ENCODE measurements around the gene CALN1.

Gene CALN1

DNA sequence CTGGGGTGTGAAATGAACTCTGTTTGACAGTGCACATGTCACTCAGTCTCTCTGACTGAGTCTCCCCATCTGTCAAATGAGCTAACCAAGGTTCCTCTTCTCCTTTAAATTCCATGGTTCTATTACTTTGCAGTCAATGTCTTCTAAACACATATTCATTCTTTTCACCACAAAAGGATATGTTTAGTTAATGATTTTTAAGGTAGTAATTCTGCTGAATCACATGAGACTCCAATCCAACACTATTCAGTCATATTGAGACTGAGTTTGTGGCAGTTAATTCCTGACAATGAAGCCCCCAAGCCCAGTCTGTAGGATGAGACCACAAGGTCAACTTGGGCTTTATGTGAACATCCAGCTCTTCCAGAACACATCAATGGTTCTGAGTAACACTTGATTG, 85.3 kb downstream of the CALN1 start:
- no peak for DNase-seq (ENCODE audit: low read depth in 2 of 3, low spot score in 1 of 3)

DNA sequence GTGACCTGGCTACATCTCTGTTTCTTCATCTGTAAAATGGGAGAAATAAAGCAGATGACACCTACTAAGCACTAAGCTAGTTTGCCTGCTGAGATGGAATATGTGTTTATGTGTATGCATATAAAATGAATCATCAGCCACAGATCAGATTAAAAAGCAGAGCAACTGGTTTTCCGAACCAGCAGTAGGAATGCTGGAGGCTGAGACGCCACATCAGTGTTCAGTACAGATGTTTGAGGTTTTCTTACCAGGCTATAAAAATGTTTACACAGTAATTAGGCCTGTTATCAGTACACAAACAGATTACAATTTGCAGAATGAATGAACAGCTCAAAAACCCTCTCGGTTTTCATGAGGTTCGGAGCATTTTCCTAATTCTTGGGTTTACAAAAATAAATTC, 85.8 kb downstream of the CALN1 start:
- DNase-seq (ENCODE audit: low read depth in 2 of 3, low spot score in 1 of 3) = no peak

DNA sequence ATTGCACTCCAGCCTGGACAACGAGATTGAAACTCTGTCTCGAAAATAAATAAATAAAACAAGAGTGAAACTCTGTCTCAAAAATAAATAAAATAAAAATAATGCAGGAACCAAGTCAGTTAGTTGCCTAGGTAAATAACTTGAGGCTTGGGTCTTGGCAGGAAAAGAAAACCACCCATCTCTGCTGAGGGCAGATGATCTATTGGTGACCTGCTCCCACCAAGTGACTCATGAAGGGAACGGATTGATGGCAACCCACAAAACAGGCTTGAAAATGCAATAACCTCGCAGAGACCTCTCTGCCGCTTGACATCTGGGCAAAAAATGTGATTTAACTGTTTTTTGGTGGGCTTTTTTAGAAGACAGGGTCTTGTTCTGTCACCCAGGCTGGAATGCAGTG, 86.6 kb downstream of the CALN1 start:
- DNase-seq (ENCODE audit: low read depth in 2 of 3, low spot score in 1 of 3) = no peak

DNA sequence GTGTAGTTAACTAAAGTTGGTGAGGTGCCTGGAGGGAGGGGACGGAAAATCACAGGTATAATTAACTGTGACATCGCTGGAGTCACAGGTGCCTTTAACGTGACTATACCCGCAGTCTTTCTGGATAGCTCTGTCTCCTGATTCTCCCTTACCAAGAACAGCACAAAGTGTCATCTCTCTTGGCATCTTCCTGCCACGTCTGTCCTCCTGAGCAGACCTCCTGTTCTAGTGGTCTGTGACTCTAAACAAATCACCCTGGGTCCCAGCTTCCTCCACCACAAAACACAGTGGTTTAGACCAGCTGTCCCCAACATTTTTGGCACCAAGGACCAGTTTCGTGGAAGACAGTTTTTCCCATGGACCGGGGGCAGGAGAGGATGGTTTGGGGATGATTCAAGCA, 90.5 kb downstream of the CALN1 start:
- no peak for DNase-seq (ENCODE audit: low read depth in 2 of 3, low spot score in 1 of 3)

DNA sequence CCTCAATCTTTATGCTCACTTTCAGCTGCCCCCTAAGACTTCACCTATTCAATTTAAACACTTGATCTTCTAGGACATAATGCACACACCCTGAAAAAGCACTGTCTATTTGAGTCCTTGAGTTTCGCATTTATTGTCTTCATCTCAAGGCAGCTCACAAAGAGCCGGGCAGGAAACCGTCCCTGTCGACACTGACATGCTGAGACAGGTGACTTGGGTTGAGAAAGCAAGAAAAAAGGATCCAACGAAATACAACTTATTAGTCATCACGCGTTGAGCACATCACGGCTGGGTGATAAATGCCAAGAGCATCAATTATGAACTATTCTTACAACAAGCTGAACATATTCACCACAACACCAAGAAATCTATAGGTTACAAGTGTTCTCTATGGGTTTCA, 91.1 kb downstream of the CALN1 start:
- DNase-seq (ENCODE audit: low read depth in 2 of 3, low spot score in 1 of 3) = no peak

DNA sequence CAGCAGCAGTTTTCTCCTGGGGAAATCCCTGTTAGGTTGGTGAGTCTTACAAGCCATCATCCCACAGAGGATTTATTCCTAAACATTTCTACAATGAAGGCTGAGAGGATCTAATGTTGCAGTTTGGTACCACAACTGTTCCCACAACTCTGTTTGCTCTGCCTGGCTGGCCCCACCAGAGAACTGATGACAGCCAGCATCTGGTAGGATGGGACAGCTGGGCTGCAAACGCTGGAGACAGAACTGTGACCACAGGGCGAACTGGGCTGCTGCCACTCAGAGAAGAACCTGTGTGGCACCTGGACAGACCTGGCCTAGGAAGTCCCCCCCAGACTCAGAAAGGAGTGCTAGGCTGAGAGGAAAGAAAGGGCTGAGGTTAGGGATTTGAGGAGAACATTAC, 94.8 kb downstream of the CALN1 start:
- DNase-seq (ENCODE audit: low read depth in 2 of 3, low spot score in 1 of 3) = no peak

DNA sequence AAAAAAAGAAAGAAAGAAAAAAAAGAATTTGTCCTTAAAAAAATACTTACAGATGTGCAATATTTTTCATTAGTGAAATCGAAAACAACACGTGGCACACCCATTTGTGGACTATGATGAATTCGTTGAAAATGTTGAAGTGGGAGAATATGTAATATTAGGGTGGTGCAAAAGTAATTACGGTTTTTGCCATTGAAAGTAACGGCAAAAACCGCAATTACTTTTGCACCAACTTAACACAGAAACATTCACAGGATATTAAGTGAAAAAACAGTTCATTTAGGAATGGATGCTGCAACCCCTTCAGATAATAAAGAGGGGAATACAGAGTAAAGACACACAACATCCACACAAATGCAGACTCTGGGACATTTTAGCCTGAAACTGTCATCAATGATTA, 96.0 kb downstream of the CALN1 start:
- DNase-seq (ENCODE audit: low read depth in 2 of 3, low spot score in 1 of 3) = no peak

DNA sequence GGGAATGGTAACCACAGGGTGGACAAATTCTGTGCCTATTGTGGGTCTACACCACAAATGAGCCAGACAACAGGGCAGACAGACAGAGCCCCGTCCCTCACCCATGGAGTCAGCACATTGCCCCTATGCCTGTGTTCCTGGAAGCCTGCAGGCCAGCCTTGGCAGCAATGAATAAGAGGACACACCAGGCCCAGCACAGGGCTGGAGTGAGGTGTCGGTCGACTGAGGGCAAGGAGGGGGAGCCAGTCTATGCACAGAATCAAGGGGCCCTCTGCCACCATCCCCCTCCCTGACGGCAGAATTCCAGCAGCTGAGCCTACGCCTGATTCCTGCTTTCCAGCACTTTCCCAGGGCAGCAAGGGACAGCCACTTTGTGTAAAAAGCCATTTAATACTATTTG, 98.2 kb downstream of the CALN1 start:
- DNase-seq (ENCODE audit: low read depth in 2 of 3, low spot score in 1 of 3) = no peak

DNA sequence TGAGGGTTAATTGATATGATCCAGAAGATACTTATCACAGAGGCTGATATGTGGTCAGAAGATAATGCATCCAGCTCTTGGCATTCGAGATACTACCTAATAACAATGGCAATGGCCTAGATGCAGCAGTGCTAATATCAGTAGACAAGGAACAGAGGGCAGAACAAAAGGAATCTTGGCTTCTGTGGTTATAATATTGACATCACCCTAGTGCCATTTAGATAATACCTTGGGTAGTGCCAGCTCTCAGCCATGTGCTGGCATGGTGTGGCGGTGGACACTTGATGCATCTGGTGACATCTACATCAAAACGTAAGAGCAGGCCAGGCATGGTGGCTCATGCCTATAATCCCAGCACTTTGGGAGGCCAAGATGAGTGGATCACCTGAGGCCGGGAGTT, 101.8 kb downstream of the CALN1 start:
- DNase-seq (ENCODE audit: low read depth in 2 of 3, low spot score in 1 of 3) = no peak

DNA sequence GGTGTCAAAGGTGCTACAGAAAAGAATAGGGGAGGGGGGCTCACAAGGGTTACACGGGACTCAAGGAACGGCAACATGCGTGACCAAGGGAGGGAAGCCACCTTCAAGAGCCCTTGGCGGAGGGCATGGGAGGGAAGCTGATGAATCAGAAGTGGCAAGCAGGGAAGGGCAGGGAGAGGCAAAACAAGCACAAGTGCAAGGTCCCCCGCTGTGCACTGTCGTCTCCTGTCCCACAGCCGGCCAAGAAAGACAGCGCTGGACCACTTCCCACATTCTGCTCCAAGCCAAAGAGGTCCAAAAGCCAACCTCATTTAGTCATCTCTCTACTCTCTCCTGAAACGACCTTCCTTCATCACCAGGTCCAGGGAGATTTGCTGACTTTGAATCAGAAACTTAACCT, 102.7 kb downstream of the CALN1 start:
- DNase-seq (ENCODE audit: low read depth in 2 of 3, low spot score in 1 of 3) = no peak

DNA sequence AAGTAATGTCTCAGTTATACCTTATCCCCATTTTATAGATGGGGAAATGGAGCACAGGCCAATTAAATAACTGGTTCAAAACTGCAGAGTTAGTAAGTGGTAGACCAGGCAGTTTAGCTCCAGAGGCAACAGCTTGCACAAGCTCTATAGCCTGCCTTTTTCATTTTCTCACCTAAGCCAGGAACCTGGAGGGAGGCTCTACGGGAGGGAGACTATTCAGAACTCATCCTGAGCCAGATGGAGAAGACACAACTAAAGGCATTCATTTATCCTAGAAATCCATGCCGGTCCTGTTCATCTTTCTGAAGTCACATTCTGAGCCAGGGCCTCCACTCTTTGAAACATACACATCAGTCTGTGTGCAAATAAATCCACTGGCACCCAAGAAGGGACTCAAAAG, 103.2 kb downstream of the CALN1 start:
- DNase-seq (ENCODE audit: low read depth in 2 of 3, low spot score in 1 of 3) = no peak

DNA sequence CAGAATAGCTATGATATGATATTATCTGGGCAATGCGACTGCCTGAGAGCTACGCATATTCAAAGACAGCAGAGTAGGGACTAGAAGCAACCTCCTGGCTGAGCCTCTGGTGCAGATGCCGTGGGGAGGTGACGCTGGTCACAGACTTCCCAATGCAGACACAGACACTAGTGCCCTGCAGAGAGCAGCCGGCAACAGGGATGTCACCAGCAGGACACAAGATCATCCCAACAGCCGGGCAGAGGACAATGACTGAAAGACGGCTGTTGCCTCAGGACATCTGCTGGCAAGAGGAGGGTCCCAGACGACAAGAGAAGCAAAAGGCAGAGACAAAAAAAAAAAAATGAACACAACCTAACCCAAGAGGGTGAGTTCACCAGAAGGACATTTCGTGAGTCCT, 104.6 kb downstream of the CALN1 start:
- no peak for DNase-seq (ENCODE audit: low read depth in 2 of 3, low spot score in 1 of 3)

DNA sequence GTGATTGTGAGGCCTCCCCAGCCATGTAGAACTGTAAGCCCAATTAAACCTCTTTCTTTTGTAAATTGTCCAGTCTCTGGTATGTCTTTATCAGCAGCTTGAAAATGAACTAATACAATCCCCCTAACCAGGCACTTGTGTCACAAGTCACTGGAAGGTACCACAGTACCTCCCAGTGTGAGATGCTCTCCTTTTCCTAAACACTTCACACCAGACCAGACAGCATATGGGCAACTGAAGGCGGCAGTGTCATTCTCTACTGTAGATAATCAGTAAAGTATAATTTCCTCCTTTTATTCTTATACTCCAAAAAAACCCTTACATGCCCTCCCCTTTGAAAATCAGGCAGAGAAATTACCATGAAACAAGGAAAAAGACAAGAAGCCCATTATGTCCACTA, 113.2 kb downstream of the CALN1 start:
- no peak for DNase-seq (ENCODE audit: low read depth in 2 of 3, low spot score in 1 of 3)

DNA sequence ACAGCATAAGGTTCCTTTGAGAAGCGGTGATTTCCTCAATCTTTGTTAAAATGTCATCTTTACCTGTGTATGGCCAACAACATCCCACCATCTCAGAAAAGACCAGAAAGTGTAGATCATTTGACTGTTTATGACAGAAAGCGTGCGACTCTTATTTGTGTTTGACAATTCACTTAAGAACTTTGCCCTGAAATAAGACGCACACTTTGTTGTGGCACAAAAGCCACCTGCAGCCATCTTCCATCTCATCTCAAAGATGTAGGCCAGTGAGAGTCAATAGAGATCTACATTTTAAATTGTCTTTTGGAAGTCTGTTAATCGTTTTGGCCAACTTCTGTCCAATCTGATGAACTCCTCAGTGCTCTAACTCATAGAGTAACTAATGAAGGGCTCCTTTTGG, 114.0 kb downstream of the CALN1 start:
- DNase-seq (ENCODE audit: low read depth in 2 of 3, low spot score in 1 of 3) = no peak

DNA sequence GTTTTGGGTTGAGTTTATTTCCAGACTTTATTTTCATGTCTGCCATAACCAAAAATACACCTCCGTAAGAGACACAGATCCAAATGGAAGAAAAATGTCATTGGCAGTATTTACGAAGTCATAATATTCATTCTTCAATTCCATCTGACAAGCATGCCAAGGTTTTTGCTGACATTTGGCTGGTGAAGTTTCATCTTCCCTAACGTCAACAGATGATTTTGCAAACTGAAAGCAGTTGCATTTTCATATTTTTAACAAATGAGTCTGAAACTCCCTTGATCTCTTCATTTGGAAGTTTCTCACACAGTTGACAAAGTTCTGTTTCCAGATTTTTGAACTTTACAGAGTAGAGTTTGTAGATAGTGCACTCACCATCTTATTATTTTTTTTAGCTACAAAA, 114.5 kb downstream of the CALN1 start:
- no peak for DNase-seq (ENCODE audit: low read depth in 2 of 3, low spot score in 1 of 3)

DNA sequence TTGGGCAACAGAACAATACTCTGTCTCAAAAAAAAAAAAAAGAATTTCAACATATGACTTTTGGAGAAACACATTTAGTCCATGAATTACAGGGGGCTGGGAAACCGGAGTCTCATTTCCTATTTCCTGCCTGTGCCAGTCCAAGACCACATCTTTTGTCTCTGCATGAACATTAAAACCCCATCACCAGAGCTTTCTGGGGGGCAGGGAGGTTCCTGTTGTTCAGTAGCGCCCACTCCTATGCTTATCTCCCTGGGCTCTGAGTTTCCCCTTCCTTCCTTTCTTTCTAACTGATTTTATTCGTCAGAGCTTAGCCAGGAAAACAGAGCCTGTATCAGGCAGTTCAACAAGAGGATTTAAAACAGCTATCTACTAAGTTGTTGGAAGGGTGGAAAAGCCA, 119.3 kb downstream of the CALN1 start:
- no peak for DNase-seq (ENCODE audit: low read depth in 2 of 3, low spot score in 1 of 3)

DNA sequence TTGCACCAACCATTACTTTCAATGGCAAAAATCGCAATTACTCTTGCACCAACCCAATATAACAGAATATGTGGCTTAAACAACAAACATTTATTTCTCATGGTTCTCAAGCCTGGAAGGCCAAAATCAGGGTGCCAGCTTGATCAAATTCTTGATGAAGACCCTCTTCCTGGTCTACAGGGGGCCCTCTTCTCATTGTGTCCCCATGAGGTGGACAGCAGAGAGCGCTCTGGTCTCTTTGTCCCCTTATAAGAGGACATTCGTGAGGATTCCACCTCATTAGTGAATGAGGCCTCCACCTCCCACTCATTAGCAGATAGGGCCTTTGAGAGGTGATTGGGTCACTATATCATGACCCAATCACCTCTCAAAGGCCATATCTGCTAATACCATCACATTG, 120.0 kb downstream of the CALN1 start:
- DNase-seq (ENCODE audit: low read depth in 2 of 3, low spot score in 1 of 3) = no peak

DNA sequence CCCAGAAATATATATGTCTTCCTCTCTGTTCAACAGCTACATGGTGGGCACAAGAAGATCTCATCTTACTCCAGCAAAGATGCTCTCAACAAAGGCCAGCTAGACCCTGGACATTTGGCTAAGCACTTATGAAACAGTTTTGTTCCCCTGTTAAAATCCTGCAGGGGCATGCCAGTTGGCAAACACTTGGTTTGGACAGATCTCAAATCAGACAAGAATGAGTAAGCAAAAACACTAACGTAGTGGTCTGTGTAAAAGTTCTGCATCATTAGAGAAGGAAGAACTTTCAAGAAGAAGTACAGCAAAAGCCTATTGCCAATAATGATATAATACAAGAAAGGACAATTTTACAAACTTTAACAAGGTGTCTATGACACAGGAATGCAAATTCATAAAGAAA, 125.6 kb downstream of the CALN1 start:
- no peak for DNase-seq (ENCODE audit: low read depth in 2 of 3, low spot score in 1 of 3)

DNA sequence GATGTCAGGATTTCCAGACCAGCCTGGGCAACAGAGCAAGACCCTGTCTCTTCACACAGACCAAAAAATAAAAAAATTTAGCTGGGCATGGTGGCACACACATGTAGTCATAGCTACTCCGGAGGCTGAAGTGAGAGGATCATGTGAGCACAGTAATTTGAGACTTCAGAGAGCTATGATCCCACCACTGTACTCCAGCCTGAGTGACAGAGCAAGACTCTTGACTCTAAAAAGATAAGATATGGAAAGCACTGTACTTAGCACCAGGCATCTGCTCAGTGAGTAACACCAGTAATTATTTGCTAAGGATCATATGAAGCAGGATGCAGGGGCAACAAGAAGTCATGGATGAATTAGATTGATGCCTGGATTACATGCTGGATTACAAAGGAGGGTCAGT, 128.8 kb downstream of the CALN1 start:
- no peak for DNase-seq (ENCODE audit: low read depth in 2 of 3, low spot score in 1 of 3)

DNA sequence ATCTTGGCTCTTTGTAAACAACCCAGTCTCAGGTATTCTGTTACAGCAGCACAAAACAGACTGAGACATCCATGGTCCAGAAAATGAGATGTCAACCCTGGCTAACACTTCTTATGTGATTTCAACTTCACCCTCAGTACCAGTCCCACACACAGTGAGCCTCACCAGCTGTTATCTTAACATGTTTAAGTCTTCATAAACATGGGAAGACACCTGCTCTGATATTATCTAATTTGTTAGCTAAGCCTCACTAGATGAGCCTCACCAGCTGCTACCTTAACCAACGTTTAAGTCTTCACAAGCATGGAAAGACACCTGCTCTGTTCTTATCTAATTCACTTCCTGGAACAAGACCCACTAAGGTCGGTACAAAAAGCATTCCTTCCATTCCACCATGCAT, 130.8 kb downstream of the CALN1 start:
- no peak for DNase-seq (ENCODE audit: low read depth in 2 of 3, low spot score in 1 of 3)

DNA sequence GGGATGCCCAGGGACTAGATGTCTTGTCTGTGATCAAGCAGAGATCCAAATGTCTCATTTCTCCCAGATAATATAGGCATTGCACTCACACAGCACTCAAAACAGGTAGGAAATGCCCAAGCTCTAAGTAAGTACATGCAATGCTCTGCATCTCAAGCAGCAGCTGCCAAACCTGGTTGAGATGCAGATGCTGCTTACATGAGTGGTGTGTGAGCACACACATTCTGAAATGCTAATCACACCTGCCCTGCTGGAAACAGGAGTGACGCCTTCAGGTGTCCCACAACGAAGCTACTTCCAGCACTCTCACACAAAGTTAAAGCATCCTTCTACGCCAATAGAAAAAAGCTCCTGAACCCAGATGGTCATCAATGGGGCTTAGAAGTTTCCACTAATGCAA, 132.9 kb downstream of the CALN1 start:
- DNase-seq (ENCODE audit: low read depth in 2 of 3, low spot score in 1 of 3) = no peak

DNA sequence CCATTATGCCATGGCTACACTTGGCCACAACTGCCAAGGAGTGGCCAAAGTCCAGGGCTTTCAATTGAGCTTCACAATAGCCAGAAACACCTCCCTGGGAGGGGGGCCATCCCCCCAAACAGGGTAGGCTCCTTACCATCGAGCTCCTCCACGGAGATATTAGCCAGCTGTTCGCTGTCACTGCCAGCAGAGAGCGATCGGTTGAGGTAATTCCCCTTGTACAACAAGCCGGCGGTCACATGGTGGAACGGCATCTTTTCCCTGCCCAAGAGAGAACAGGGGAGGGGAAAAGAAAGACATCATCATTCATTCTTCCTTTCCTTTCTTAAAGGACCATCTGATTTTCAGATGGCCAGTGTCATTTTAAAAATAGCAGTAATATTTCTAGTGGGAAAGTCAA, 133.6 kb downstream of the CALN1 start:
- no peak for DNase-seq (ENCODE audit: low read depth in 2 of 3, low spot score in 1 of 3)

DNA sequence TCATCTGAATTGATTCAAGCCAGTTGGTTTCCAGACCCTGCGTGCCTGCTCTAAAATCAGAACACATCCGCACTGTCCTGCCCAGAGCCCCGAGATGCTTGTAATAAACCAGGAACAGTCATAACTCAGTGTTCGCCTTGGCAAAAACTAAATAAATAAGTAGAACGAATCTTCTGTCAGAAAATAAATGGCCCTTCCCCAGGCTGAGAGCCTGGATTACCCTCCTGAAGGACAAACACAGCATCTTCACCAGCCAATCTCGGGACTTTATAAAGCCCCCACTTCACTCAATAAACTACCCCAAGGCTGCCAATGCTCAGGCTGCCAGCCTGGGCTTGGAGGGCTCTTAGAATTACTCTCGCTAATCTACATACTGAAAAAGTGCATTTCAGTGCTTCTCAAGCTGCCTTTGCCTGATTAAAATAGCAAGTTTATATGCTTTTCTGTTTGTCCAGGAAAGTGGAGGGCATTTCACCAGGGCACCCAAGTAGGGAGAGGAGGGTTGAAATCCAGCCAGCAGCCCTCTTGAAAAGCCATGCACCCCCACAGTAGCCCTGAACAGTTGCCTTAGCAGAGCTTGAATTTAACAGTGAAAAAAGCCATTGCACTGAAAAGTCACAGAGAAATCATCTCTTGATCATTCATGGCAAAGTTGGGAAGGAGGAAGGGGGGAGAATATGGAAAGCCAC, 136.6 kb downstream of the CALN1 start:
- no peak for DNase-seq (ENCODE audit: low read depth in 2 of 3, low spot score in 1 of 3)

DNA sequence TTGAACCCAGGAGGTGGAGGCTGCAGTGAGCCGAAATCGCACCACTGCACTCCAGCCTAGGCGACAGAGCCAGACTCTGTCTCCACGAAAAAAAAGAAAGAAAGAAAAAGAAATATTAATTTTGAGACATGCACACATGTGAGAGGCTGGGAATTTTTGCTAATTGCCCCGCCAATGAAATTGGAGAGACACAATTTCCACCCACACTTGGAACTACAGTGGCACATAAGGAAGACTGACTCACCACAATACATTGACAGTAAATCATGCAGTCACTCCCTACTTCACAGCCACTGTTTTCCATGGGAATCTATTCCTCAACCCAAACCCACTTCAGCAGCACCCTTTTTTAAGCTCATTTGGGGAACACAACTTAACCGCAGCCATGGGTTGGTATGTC, 139.7 kb downstream of the CALN1 start:
- DNase-seq (ENCODE audit: low read depth in 2 of 3, low spot score in 1 of 3) = no peak

Measured in stimulated activated CD4-positive, alpha-beta T cell treated with anti-CD3 and anti-CD28 coated beads, Interleukin-12 subunit alpha, Interleukin-12 subunit beta, amount 100 ng/mL, for 48 hours (primary cell).